ENCODE results near the gene SH2D1B.
"Not testable (repeated sequence)": the region's sequence is repeated elsewhere in the genome, so short reads cannot be mapped to it uniquely, and the experiment has no call there.

GRCh38 chr1:162454361-162454760 is 42.4 kb upstream of the SH2D1B start:
- TF ChIP-seq, protein P1, sequence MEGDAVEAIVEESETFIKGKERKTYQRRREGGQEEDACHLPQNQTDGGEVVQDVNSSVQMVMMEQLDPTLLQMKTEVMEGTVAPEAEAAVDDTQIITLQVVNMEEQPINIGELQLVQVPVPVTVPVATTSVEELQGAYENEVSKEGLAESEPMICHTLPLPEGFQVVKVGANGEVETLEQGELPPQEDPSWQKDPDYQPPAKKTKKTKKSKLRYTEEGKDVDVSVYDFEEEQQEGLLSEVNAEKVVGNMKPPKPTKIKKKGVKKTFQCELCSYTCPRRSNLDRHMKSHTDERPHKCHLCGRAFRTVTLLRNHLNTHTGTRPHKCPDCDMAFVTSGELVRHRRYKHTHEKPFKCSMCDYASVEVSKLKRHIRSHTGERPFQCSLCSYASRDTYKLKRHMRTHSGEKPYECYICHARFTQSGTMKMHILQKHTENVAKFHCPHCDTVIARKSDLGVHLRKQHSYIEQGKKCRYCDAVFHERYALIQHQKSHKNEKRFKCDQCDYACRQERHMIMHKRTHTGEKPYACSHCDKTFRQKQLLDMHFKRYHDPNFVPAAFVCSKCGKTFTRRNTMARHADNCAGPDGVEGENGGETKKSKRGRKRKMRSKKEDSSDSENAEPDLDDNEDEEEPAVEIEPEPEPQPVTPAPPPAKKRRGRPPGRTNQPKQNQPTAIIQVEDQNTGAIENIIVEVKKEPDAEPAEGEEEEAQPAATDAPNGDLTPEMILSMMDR (IDR thresholded peaks at IDR 0.05; ENCODE audit: low read length), result not testable (repeated sequence)
- TF ChIP-seq EZH2 (IDR thresholded peaks at IDR 0.05; ENCODE audit: borderline replicate concordance, low read length), result not testable (repeated sequence)

Measured in OCI-LY1 (cell line).